Endothelial cell of umbilical vein (primary cell): ENCODE data around the gene NSMCE1. TPM values are rescaled to one million over a fixed set of nuclear protein-coding genes. Genes with fewer than 3 reads are reported as not detected.

Experiments
- BruUV-seq: library from RNA; stranded (reverse); fragments of 400-500 nt; replicated peaks from 2 replicates; lab custom pipeline; 2021; lab: Mats Ljungman, UMichigan
- CTCF ChIA-PET: fragments of 300-600, 350-600 bp; sonication (Branson Sonifier 250); formaldehyde crosslinking; loops from one replicate; lab custom pipeline; 2021; ENCODE audit warnings: antibody characterized with exemption, inconsistent platforms; lab: Charles Lee
- POLR2A ChIA-PET: fragments of 300-600, 350-600 bp; sonication (Branson Sonifier 250); formaldehyde crosslinking; loops from one replicate; lab custom pipeline; 2021; ENCODE audit warnings: antibody characterized with exemption, inconsistent platforms; lab: Charles Lee
- DNase-seq: peaks from one replicate; pipeline ENCODE4 v3.0.0-alpha.2; 2011; ENCODE audit warnings: low read depth, low spot score
- FAIRE-seq: peaks from 2 replicates; lab custom pipeline; 2011; peaks lifted over from hg19 to GRCh38; lab: Jason Lieb, UNC
- H2AFZ ChIP-seq: 2 replicates; pipeline ENCODE4 v1.6.0; 2012; ENCODE audit warnings: low read depth, low read length, control low read depth, inconsistent platforms
- H3K27ac ChIP-seq: 2 replicates; pipeline ENCODE4 v1.5.1; 2011; ENCODE audit warnings: low read depth, mild to moderate bottlenecking, control low read depth, low read length, moderate library complexity; ENCODE audit not compliant: insufficient read depth
- H3K27me3 ChIP-seq, 2 experiments: 2 replicates each; pipeline versions ENCODE4 v1.6.0 to v1.6.1; 2011; ENCODE audit warnings: low read length in 2 of 2, mixed read lengths in 1 of 2; ENCODE audit not compliant: control insufficient read depth in 2 of 2, insufficient read depth in 2 of 2
- H3K36me3 ChIP-seq, 2 experiments: 2 replicates in 1 of 2; 3 replicates in 1 of 2; pipeline ENCODE4 v1.5.1; 2011; ENCODE audit warnings: low read length in 2 of 2, mild to moderate bottlenecking in 1 of 2, moderate library complexity in 1 of 2; ENCODE audit not compliant: control insufficient read depth in 2 of 2, insufficient read depth in 2 of 2; ENCODE audit errors: extremely low read depth in 1 of 2
- H3K4me1 ChIP-seq: 3 replicates; pipeline ENCODE4 v1.5.1; 2011; ENCODE audit warnings: mild to moderate bottlenecking, low read length; ENCODE audit not compliant: control insufficient read depth, insufficient read depth; ENCODE audit errors: extremely low read depth
- H3K4me2 ChIP-seq: 2 replicates; pipeline ENCODE4 v1.6.1; 2011; ENCODE audit warnings: low read length, control low read depth, mixed read lengths; ENCODE audit not compliant: insufficient read depth
- H3K4me3 ChIP-seq, 3 experiments: fragments of 200-600 bp in 1 of 3; sonication (generic), shearing (Covaris generic) in 1 of 3; replicated peaks in 1 of 3; 2 replicates each; pipeline ENCODE4 v1.5.1; 2011 to 2016; ENCODE audit warnings: control low read depth in 3 of 3, low read length in 3 of 3, mild to moderate bottlenecking in 2 of 3, inconsistent platforms in 1 of 3, low read depth in 1 of 3, moderate library complexity in 1 of 3; ENCODE audit not compliant: insufficient read depth in 1 of 3
- H3K79me2 ChIP-seq: 2 replicates; pipeline ENCODE4 v1.6.0; 2012; ENCODE audit warnings: low read length, inconsistent platforms; ENCODE audit not compliant: control insufficient read depth, insufficient read depth
- H3K9ac ChIP-seq: replicated peaks from 2 replicates; pipeline ENCODE3; 2011; ENCODE audit warnings: low read length, control low read depth; ENCODE audit not compliant: insufficient read depth; ENCODE audit errors: extremely low read depth
- H3K9me1 ChIP-seq: replicated peaks from 3 replicates; pipeline ENCODE4 v1.6.0; 2011; ENCODE audit warnings: mild to moderate bottlenecking, low read length; ENCODE audit not compliant: control insufficient read depth, insufficient read depth; ENCODE audit errors: extremely low read depth
- H3K9me3 ChIP-seq: replicated peaks from 2 replicates; pipeline ENCODE4 v1.5.1; 2012; ENCODE audit warnings: low read length, inconsistent platforms; ENCODE audit not compliant: control insufficient read depth, insufficient read depth
- H4K20me1 ChIP-seq: replicated peaks from 2 replicates; pipeline ENCODE3; 2011; ENCODE audit warnings: mild to moderate bottlenecking, low read length; ENCODE audit not compliant: control insufficient read depth, insufficient read depth; ENCODE audit errors: extremely low read depth
- EZH2 ChIP-seq: IDR thresholded peaks from 2 replicates; pipeline ENCODE4 v1.6.1; 2012; ENCODE audit warnings: borderline replicate concordance, low read depth, mild to moderate bottlenecking, moderate library complexity, low read length, inconsistent platforms; ENCODE audit not compliant: severe bottlenecking
- FOS ChIP-seq: IDR thresholded peaks from 2 replicates; pipeline ENCODE4 v1.6.1; 2011; ENCODE audit warnings: mild to moderate bottlenecking, low read length, moderate library complexity, borderline replicate concordance; ENCODE audit not compliant: insufficient read depth
- GATA2 ChIP-seq: IDR thresholded peaks from 2 replicates; pipeline ENCODE4 v1.7.0; 2011; ENCODE audit warnings: low read depth, mild to moderate bottlenecking, moderate library complexity, mixed read lengths, low read length; ENCODE audit not compliant: insufficient read length, insufficient read depth
- JUN ChIP-seq: IDR thresholded peaks from 2 replicates; pipeline ENCODE4 v1.6.1; 2011; ENCODE audit warnings: borderline replicate concordance, low read depth; ENCODE audit not compliant: insufficient read length, insufficient read depth
- MYC ChIP-seq: IDR thresholded peaks from one replicate; pipeline ENCODE4 v1.6.1; 2011; ENCODE audit warnings: mild to moderate bottlenecking, low read depth, low read length
- POLR2A ChIP-seq: IDR thresholded peaks from 2 replicates; pipeline ENCODE4 v1.6.1; 2012; ENCODE audit warnings: low read depth, mild to moderate bottlenecking, control low read depth, low read length
- POLR2AphosphoS5 ChIP-seq: IDR thresholded peaks from 2 replicates; pipeline ENCODE4 v1.6.1; 2012; ENCODE audit warnings: low read depth, mild to moderate bottlenecking, control low read depth, low read length, moderate library complexity; ENCODE audit not compliant: insufficient read depth
- dilution Hi-C: fragments of 300-500 bp; cut with MboI; formaldehyde crosslinking; loops from one replicate; pipeline ENCODE4 v1.15.0; 2019; ENCODE audit warnings: low sequenced_read_pairs; ENCODE audit not compliant: extremely low pct_ligation_motif_present
- intact Hi-C: fragments of 100-400 bp; cut with micrococcal nuclease; formaldehyde crosslinking; loops from one replicate; pipeline ENCODE4 v1.10.0; 2022
- polyA plus RNA-seq, 4 experiments: library from polyadenylated mRNA; depleted of rRNA in 3 of 4; stranded (reverse) in 3 of 4; unstranded in 1 of 4; fragments of >200 nt; gene quantifications; 2 replicates each; pipeline versions ENCODE4 v1.2.1 to v1.2.3, GENCODE V29; 2011 to 2012; ENCODE audit warnings: missing spikeins in 1 of 4
- total RNA-seq: library from RNA; stranded (reverse); gene quantifications from 2 replicates; pipeline ENCODE4 v1.2.3, GENCODE V29; 2021
- TF ChIP-seq, protein P1 (sequence below): IDR thresholded peaks from 2 replicates; pipeline ENCODE4 v1.6.1; 2011; ENCODE audit not compliant: insufficient read depth, insufficient read length
- TF ChIP-seq, protein P2 (sequence below), 2 donors: IDR thresholded peaks; 1 replicate in 1 of 2; 2 replicates in 1 of 2; pipeline ENCODE4 v1.5.1; 2011; ENCODE audit warnings: low read length in 2 of 2, mild to moderate bottlenecking in 2 of 2, moderate library complexity in 2 of 2, control low read depth in 1 of 2, inconsistent platforms in 1 of 2, low read depth in 1 of 2; ENCODE audit not compliant: insufficient read depth in 1 of 2; ENCODE audit errors: extremely low read depth in 1 of 2

The NSMCE1 gene
- total and polyA plus RNA-seq, 2 donors (not counting 3 experiments of a cell fraction or from before 2014, with no cell fraction given): 23.8 to 42.0 TPM

DNA sequence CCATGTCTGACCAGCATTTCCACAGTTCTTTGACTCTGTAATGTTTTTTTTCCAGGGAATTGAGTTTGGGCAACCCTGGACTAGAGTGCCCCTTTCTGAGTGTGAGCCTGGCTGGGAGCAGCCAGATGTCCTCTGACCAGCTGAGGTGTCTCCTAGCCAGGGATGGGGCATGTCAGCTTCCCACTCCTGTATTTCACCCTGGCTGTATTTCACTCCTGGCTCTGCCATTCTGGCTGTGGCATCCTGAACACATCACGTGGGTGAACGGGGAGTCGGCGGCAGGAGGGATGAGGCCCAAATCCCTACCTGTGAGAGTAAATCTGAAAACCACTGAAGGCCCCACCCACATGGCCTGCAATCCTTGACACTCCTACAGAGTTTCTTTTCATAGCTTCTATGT lies 34.0 kb downstream of the NSMCE1 start:
- TF ChIP-seq JUN: no peak
- no peak for TF ChIP-seq MYC
- TF ChIP-seq POLR2A: no peak
- TF ChIP-seq FOS: no peak
- TF ChIP-seq, protein P1, sequence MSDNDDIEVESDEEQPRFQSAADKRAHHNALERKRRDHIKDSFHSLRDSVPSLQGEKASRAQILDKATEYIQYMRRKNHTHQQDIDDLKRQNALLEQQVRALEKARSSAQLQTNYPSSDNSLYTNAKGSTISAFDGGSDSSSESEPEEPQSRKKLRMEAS: no peak
- no peak for TF ChIP-seq POLR2AphosphoS5
- intact Hi-C loops: loop anchor here (1.0 kb wide), 12 partner anchors 9 to 223 kb away; partner anchors contain the start of genes KDM8 and NSMCE1
- DNase-seq: no peak
- Histone ChIP-seq H3K36me3 (peaks cover 0 to 13% of the 10 kb centered on the region in 2 experiments), H4K20me1 (no peaks in the 10 kb centered on the region), H3K4me1 (peaks cover 49% of the 10 kb centered on the region), H3K27me3 (no peaks in the 10 kb centered on the region), H3K79me2 (no peaks in the 10 kb centered on the region), H3K9ac (peak overlapping the region; percentile 85), H3K4me2 (no peak overlapping the region), H3K27ac (peak overlapping the region; percentile 99), H2AFZ (no peak overlapping the region), H3K9me3 (no peaks in the 10 kb centered on the region), H3K4me3 (no peak overlapping the region), H3K9me1 (no peaks in the 10 kb centered on the region)
- dilution Hi-C loops: no loop called here
- peak; percentile 21 for FAIRE-seq
- no TSS peak for BruUV-seq
- CTCF ChIA-PET: interaction anchor here (0.6 to 15.6 kb wide), 42 partner anchors 9 to 241 kb away, joined by 3 to 299 read pairs (median 8); partner anchors contain the start of gene KDM8
- POLR2A ChIA-PET: interaction anchor here (1.3 to 1.8 kb wide), 3 partner anchors 31 to 133 kb away, joined by 4 to 6 read pairs (median 6); partner anchors contain the start of gene KDM8

DNA sequence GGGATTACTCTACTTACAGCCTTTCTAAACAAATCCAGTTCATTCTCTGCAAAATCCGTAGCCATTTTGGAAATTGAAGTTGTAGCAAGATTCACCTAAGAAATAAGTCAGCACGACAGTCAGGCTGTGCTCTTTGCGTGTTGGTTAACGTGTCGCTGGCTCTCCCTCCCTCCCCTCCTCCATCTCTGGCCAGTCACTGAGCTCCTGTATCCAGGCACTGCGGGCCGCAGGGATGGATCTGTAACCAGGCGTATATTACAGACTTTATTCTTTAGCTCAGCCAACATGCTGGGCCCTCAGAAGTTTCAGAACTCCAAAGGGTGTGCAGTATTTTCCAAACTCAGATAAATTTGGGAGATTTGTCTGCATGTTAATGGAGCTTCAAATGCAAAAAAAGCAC lies 34.4 kb downstream of the NSMCE1 start:
- H3K9ac ChIP-seq: peak overlapping the region; percentile 85
- no peak overlapping the region for H3K4me2 ChIP-seq
- ChIA-PET POLR2A (interaction anchor here (1.3 to 1.8 kb wide), 3 partner anchors 31 to 133 kb away, joined by 4 to 6 read pairs (median 6); partner anchors contain the start of gene KDM8), CTCF (interaction anchor here (0.7 to 15.6 kb wide), 30 partner anchors 9 to 216 kb away, joined by 3 to 299 read pairs (median 12); partner anchors contain the start of gene KDM8)
- no peaks in the 10 kb centered on the region for H4K20me1 ChIP-seq
- peaks cover 45% of the 10 kb centered on the region for H3K4me1 ChIP-seq
- no peaks in the 10 kb centered on the region for H3K79me2 ChIP-seq
- peak overlapping the region; percentile 99 for H3K27ac ChIP-seq
- peaks cover 0 to 13% of the 10 kb centered on the region in 2 experiments for H3K36me3 ChIP-seq
- no peaks in the 10 kb centered on the region for H3K9me1 ChIP-seq
- dilution Hi-C loops: no loop called here
- H2AFZ ChIP-seq: no peak overlapping the region
- no peaks in the 10 kb centered on the region for H3K9me3 ChIP-seq
- no peaks in the 10 kb centered on the region for H3K27me3 ChIP-seq
- no peak for DNase-seq
- no TSS peak for BruUV-seq
- no peak for FAIRE-seq
- H3K4me3 ChIP-seq: no peak overlapping the region
- TF ChIP-seq POLR2AphosphoS5 (no peak), POLR2A (no peak), JUN (no peak), GATA2 (no peak), MYC (no peak), EZH2 (no peak), FOS (no peak)
- TF ChIP-seq, protein P1: no peak
- TF ChIP-seq, protein P2, sequence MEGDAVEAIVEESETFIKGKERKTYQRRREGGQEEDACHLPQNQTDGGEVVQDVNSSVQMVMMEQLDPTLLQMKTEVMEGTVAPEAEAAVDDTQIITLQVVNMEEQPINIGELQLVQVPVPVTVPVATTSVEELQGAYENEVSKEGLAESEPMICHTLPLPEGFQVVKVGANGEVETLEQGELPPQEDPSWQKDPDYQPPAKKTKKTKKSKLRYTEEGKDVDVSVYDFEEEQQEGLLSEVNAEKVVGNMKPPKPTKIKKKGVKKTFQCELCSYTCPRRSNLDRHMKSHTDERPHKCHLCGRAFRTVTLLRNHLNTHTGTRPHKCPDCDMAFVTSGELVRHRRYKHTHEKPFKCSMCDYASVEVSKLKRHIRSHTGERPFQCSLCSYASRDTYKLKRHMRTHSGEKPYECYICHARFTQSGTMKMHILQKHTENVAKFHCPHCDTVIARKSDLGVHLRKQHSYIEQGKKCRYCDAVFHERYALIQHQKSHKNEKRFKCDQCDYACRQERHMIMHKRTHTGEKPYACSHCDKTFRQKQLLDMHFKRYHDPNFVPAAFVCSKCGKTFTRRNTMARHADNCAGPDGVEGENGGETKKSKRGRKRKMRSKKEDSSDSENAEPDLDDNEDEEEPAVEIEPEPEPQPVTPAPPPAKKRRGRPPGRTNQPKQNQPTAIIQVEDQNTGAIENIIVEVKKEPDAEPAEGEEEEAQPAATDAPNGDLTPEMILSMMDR (IDR thresholded peaks at IDR 0.05; ENCODE audit: extremely low read depth in 1 of 2, insufficient read depth in 1 of 2, low read depth in 1 of 2, low read length in 2 of 2): no peak
- intact Hi-C loops: no loop called here
